Nephron (organoid): ENCODE results near the gene TPD52L1.

Experiments used
- H3K27ac Mint-ChIP-seq, 3 experiments: 2 replicates each; pipeline ENCODE4 v1.8.0; 2020; ENCODE audit warnings: mixed read lengths in 3 of 3, mild to moderate bottlenecking in 2 of 3, moderate library complexity in 1 of 3
- H3K27me3 Mint-ChIP-seq: 2 replicates; pipeline ENCODE4 v1.8.0; 2021; ENCODE audit warnings: low read depth, mild to moderate bottlenecking, moderate library complexity, mixed read lengths
- H3K36me3 Mint-ChIP-seq: 2 replicates; pipeline ENCODE4 v1.8.0; 2020; ENCODE audit warnings: low read depth, mixed read lengths
- H3K4me1 Mint-ChIP-seq: 2 replicates; pipeline ENCODE4 v1.8.0; 2020; ENCODE audit warnings: mixed read lengths
- H3K4me3 Mint-ChIP-seq, 3 experiments: 2 replicates each; pipeline ENCODE4 v1.8.0; 2020; ENCODE audit warnings: mild to moderate bottlenecking in 3 of 3, mixed read lengths in 3 of 3, moderate library complexity in 2 of 3
- H3K9me3 Mint-ChIP-seq: 2 replicates; pipeline ENCODE4 v1.8.0; 2020; ENCODE audit warnings: mixed read lengths
- TF ChIP-seq, protein P1 (sequence below), 3 experiments: fragments of 200-600 bp; sonication (generic); IDR thresholded peaks; one replicate each; pipeline ENCODE4 v1.5.0; 2021; ENCODE audit warnings: antibody characterized with exemption in 3 of 3; ENCODE audit not compliant: unreplicated experiment in 3 of 3

The TPD52L1 gene

DNA sequence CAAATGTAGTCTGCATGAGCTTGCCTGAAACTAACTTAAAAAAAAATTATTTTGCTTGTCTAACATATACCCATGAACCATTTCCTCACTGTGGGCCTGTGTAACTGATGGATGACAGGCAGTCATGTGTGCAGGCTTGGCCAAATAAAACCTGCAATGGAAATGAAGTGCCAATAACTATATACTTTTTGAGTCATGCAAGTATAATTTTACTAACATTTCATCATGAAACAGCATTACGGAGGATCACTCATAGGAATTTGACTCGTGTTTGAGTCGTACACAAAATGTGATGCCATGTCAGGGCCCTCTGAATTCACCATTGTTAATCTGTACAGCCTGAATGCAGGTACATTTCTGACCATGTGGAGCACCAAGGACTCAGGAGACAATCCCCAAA lies 101.6 kb downstream of the TPD52L1 start:
- H3K36me3 Mint-ChIP-seq, result no peaks in the 10 kb centered on the region
- H3K27ac Mint-ChIP-seq, result no peak overlapping the region
- no peak overlapping the region for H3K4me3 Mint-ChIP-seq
- peaks cover 9% of the 10 kb centered on the region for H3K4me1 Mint-ChIP-seq
- TF ChIP-seq, protein P1, sequence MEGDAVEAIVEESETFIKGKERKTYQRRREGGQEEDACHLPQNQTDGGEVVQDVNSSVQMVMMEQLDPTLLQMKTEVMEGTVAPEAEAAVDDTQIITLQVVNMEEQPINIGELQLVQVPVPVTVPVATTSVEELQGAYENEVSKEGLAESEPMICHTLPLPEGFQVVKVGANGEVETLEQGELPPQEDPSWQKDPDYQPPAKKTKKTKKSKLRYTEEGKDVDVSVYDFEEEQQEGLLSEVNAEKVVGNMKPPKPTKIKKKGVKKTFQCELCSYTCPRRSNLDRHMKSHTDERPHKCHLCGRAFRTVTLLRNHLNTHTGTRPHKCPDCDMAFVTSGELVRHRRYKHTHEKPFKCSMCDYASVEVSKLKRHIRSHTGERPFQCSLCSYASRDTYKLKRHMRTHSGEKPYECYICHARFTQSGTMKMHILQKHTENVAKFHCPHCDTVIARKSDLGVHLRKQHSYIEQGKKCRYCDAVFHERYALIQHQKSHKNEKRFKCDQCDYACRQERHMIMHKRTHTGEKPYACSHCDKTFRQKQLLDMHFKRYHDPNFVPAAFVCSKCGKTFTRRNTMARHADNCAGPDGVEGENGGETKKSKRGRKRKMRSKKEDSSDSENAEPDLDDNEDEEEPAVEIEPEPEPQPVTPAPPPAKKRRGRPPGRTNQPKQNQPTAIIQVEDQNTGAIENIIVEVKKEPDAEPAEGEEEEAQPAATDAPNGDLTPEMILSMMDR (IDR thresholded peaks at IDR 0.05; ENCODE audit: unreplicated experiment in 3 of 3), result no peak
- H3K27me3 Mint-ChIP-seq, result no peaks in the 10 kb centered on the region
- H3K9me3 Mint-ChIP-seq, result no peaks in the 10 kb centered on the region

DNA sequence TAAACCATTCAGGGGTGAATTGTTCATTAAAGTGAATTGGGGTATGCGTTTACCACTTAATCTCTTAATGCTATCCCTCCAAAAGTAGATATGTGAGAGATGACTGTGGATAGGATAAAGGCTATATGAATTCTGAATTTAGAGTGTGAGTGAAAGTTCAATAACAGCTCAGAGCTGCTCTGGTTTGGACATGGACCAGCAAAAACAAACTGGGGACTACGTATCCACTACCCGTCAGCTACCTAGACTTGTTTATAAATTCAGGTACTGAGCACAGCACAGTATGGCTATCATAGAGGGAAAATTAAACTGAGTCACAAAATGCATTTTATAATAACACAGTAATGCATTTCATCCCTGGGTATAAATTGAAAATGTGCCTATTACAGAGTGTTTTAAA lies 103.8 kb downstream of the TPD52L1 start:
- H3K4me3 Mint-ChIP-seq, result no peak overlapping the region
- H3K27me3 Mint-ChIP-seq, result no peaks in the 10 kb centered on the region
- no peaks in the 10 kb centered on the region for H3K36me3 Mint-ChIP-seq
- no peaks in the 10 kb centered on the region for H3K9me3 Mint-ChIP-seq
- TF ChIP-seq, protein P1 (IDR thresholded peaks at IDR 0.05; ENCODE audit: unreplicated experiment in 3 of 3), result no peak
- no peaks in the 10 kb centered on the region for H3K4me1 Mint-ChIP-seq
- no peak overlapping the region for H3K27ac Mint-ChIP-seq

DNA sequence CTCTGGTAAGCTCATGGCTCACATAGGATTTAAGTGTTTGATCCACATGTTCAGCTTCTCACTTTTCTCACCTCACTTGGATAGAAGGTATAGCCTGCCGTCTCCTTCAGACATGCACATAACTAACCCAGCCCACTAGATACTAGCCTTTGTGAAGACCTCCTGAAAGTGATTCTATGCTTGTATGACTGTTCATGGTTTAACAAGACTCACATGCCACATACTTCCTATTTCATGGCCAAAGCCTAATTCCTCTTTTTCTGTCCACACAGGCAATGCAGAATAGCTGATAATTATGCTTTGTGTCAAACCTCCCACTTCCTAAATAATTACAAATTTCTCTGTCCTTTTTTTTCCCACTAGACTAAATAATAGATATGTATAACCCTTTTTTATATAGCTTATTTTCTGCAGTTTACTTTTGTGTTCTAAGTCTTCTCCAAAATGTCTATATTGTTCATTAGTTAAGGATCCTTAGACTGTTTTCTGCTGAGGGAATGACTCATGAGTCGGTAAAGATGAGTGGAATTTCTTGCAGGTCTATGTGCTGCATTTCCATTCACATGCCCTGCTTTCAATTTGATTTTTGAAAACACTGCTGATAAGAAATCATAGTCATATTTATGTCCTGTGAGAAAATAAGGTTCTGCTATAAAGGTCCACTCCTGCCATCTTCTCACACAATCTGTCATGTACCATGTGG lies 105.2 kb downstream of the TPD52L1 start:
- no peak overlapping the region for H3K4me3 Mint-ChIP-seq
- TF ChIP-seq, protein P1 (IDR thresholded peaks at IDR 0.05; ENCODE audit: unreplicated experiment in 3 of 3), result no peak
- no peaks in the 10 kb centered on the region for H3K27me3 Mint-ChIP-seq
- no peaks in the 10 kb centered on the region for H3K4me1 Mint-ChIP-seq
- no peak overlapping the region for H3K27ac Mint-ChIP-seq
- no peaks in the 10 kb centered on the region for H3K9me3 Mint-ChIP-seq
- no peaks in the 10 kb centered on the region for H3K36me3 Mint-ChIP-seq

DNA sequence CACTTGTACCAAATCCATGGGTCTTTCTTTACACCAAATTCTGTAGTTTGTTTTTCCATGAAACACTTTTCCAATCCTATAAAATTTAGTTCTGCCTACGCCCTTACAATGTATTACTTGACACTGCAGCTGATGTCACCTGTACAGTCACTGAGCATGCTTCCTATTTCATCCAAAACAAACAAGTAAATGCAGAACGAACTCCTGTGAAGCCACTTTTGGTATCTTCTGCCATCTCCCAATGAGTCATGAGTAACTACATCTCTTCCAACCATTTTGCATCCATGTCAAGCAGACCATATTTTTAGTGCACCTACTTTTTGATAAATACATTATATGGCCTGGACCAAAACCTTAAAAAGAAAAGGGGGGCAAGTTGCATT lies 105.8 kb downstream of the TPD52L1 start:
- Mint-ChIP-seq H3K27me3 (no peaks in the 10 kb centered on the region), H3K27ac (no peak overlapping the region), H3K36me3 (no peaks in the 10 kb centered on the region), H3K4me1 (no peaks in the 10 kb centered on the region), H3K9me3 (no peaks in the 10 kb centered on the region), H3K4me3 (no peak overlapping the region)
- TF ChIP-seq, protein P1 (IDR thresholded peaks at IDR 0.05; ENCODE audit: unreplicated experiment in 3 of 3), result no peak

DNA sequence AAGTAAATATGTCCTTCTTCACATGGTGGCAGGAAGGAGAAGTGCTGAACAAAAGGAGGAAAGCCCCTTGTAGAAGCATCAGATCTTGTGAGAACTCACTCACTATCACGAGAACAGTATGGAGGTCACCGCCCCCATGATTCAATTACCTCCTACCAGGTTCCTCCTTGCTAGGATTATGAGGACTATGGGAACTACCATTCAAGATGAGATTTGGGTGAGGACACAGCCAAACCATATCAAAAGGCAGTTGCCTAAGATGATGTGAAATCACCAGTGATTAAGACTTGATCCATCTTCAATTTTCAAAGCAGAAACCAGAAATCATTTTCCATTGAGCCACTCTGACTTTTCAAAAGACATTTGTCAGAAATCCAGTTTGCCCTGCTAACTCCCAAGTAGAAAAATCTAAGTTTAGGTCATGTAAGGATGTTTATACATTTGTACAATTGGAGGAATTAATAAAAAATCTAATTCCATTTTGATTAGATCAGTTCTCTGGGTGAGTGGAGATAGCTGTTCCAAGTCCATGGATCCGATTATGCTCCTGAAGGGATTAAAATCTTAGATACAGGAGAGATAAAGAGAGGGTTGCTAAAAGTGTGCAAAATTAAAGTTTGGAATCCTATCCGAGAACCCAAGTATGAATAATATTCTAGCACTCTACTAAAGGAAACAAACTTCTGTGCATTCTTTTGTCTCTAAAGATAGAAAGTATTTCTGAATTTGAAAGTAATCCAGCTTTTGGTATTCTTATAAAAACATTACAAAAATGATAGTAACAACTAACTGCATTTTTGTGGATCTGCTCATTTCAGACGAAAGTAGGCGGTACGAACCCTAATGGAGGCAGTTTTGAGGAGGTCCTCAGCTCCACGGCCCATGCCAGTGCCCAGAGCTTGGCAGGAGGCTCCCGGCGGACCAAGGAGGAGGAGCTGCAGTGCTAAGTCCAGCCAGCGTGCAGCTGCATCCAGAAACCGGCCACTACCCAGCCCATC lies 108.7 kb downstream of the TPD52L1 start:
- Mint-ChIP-seq H3K36me3 (no peaks in the 10 kb centered on the region), H3K4me3 (no peak overlapping the region), H3K27me3 (no peaks in the 10 kb centered on the region), H3K27ac (no peak overlapping the region), H3K4me1 (no peaks in the 10 kb centered on the region), H3K9me3 (no peaks in the 10 kb centered on the region)
- TF ChIP-seq, protein P1 (IDR thresholded peaks at IDR 0.05; ENCODE audit: unreplicated experiment in 3 of 3), result no peak
